Left ventricle myocardium inferior (tissue), 1 donor: Measurements from ENCODE around the gene ADAMTSL1. TPM values are rescaled to one million over a fixed set of nuclear protein-coding genes. Genes with fewer than 3 reads are reported as not detected.

Experiments used
- DNase-seq: peaks from one replicate; pipeline ENCODE4 v3.0.0-alpha.2; 2020
- H3K27ac ChIP-seq: fragments of 200-600 bp; replicated peaks from 2 replicates; pipeline ENCODE4 v1.8.0; 2021
- H3K27me3 ChIP-seq: fragments of 200-600 bp; 2 replicates; pipeline ENCODE4 v1.8.0; 2021; ENCODE audit warnings: low read depth
- H3K36me3 ChIP-seq: fragments of 200-600 bp; 2 replicates; pipeline ENCODE4 v1.8.0; 2021
- H3K4me1 ChIP-seq: fragments of 200-600 bp; 2 replicates; pipeline ENCODE4 v1.8.0; 2021
- H3K4me3 ChIP-seq: fragments of 200-600 bp; 2 replicates; pipeline ENCODE4 v1.8.0; 2021; ENCODE audit warnings: mild to moderate bottlenecking, moderate library complexity
- H3K9me3 ChIP-seq: fragments of 200-600 bp; replicated peaks from 2 replicates; pipeline ENCODE4 v1.8.0; 2021
- CTCF ChIP-seq: fragments of 200-600 bp; IDR thresholded peaks from 2 replicates; pipeline ENCODE4 v1.8.0; 2021; ENCODE audit warnings: antibody characterized with exemption, mild to moderate bottlenecking, borderline replicate concordance
- intact Hi-C: fragments of 100-400 bp; cut with micrococcal nuclease; formaldehyde crosslinking; loops from one replicate; pipeline ENCODE4 v1.11.0; 2022
- total RNA-seq: library from RNA; stranded (reverse); fragmentation: NEBNext Ultra II Directional; extraction: Animal tissue kit (Norgen Biotek cat#: 25700); gene quantifications from one replicate; pipeline ENCODE4 v1.2.1, GENCODE V29; 2021
- donor health status: DM: no; HTN: yes; CAD: no; lungs with severe emphysema.

The ADAMTSL1 gene
- total RNA-seq, 1 donor from 2014 or later, result 1.7 TPM

- intact Hi-C loops, result no loop called here
- TF ChIP-seq CTCF, result no peak
- H3K27ac ChIP-seq, result no peak overlapping the region
- H3K36me3 ChIP-seq, result no peaks in the 10 kb centered on the region
- H3K4me3 ChIP-seq, result no peak overlapping the region
- H3K27me3 ChIP-seq, result no peaks in the 10 kb centered on the region
- H3K9me3 ChIP-seq, result no peaks in the 10 kb centered on the region
- H3K4me1 ChIP-seq, result peaks cover 4% of the 10 kb centered on the region
- no peak for DNase-seq
These were observed 274.3 kb downstream of the ADAMTSL1 start for GRCh38 chr9:18748251-18748701.

GRCh38 chr9:18749711-18750110, 275.8 kb downstream of the ADAMTSL1 start:
- Histone ChIP-seq H3K27me3 (no peaks in the 10 kb centered on the region), H3K4me1 (peaks cover 4% of the 10 kb centered on the region), H3K27ac (no peak overlapping the region), H3K9me3 (no peaks in the 10 kb centered on the region), H3K36me3 (no peaks in the 10 kb centered on the region), H3K4me3 (no peak overlapping the region)
- TF ChIP-seq CTCF, result no peak
- no peak for DNase-seq
- intact Hi-C loops, result no loop called here

- no peaks in the 10 kb centered on the region for H3K27me3 ChIP-seq
- no peaks in the 10 kb centered on the region for H3K4me1 ChIP-seq
- no peak overlapping the region for H3K27ac ChIP-seq
- TF ChIP-seq CTCF, result no peak
- no peak overlapping the region for H3K4me3 ChIP-seq
- H3K36me3 ChIP-seq, result no peaks in the 10 kb centered on the region
- H3K9me3 ChIP-seq, result no peaks in the 10 kb centered on the region
- intact Hi-C loops, result no loop called here
- DNase-seq, result no peak
These were observed 280.0 kb downstream of the ADAMTSL1 start for GRCh38 chr9:18753904-18754303.

GRCh38 chr9:18754537-18754936, 280.6 kb downstream of the ADAMTSL1 start:
- no peak for DNase-seq
- H3K4me3 ChIP-seq, result no peak overlapping the region
- no peak overlapping the region for H3K27ac ChIP-seq
- no peaks in the 10 kb centered on the region for H3K4me1 ChIP-seq
- H3K36me3 ChIP-seq, result no peaks in the 10 kb centered on the region
- no peak for TF ChIP-seq CTCF
- no peaks in the 10 kb centered on the region for H3K27me3 ChIP-seq
- H3K9me3 ChIP-seq, result no peaks in the 10 kb centered on the region
- intact Hi-C loops, result no loop called here

- Histone ChIP-seq H3K9me3 (no peaks in the 10 kb centered on the region), H3K27me3 (no peaks in the 10 kb centered on the region), H3K36me3 (no peaks in the 10 kb centered on the region), H3K4me3 (no peak overlapping the region), H3K4me1 (no peaks in the 10 kb centered on the region), H3K27ac (no peak overlapping the region)
- no peak for TF ChIP-seq CTCF
- intact Hi-C loops, result no loop called here
- no peak for DNase-seq
These were observed 281.3 kb downstream of the ADAMTSL1 start for GRCh38 chr9:18755263-18755662.

- Histone ChIP-seq H3K36me3 (no peaks in the 10 kb centered on the region), H3K4me1 (no peaks in the 10 kb centered on the region), H3K27ac (no peak overlapping the region), H3K9me3 (no peaks in the 10 kb centered on the region), H3K4me3 (no peak overlapping the region), H3K27me3 (no peaks in the 10 kb centered on the region)
- no peak for TF ChIP-seq CTCF
- intact Hi-C loops, result no loop called here
- no peak for DNase-seq
These were observed 282.8 kb downstream of the ADAMTSL1 start for GRCh38 chr9:18756712-18757125.
